Astrocyte (in vitro differentiated cells and primary cell): ENCODE results near the gene PIGO.

Source experiments
- EZH2 ChIP-seq: IDR thresholded peaks from 2 replicates; pipeline ENCODE4 v1.6.1; 2012; ENCODE audit warnings: mild to moderate bottlenecking, low read length, inconsistent platforms; ENCODE audit not compliant: insufficient read depth
- TF ChIP-seq, protein P1 (sequence below): IDR thresholded peaks from 2 replicates; pipeline ENCODE4 v1.5.1; 2011; ENCODE audit warnings: low read depth, mild to moderate bottlenecking, inconsistent platforms, low read length, moderate library complexity; ENCODE audit not compliant: insufficient read depth

DNA sequence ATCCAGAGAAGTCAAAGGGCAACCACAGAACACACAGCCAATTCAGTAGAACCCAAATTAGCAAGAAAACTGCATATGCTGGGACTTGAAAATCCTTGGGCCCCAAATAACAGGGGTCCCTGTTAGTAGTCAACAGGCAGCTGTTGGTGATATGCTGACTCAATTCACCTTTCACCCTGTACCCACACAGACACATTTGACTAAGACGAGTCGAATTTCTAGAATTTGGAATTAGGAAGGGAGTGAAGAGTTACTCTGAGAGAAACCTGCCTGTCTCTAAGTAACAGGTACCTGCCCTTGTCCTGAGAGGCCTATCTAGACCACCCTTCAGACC, 23.1 kb downstream of the PIGO start:
- TF ChIP-seq, protein P1, sequence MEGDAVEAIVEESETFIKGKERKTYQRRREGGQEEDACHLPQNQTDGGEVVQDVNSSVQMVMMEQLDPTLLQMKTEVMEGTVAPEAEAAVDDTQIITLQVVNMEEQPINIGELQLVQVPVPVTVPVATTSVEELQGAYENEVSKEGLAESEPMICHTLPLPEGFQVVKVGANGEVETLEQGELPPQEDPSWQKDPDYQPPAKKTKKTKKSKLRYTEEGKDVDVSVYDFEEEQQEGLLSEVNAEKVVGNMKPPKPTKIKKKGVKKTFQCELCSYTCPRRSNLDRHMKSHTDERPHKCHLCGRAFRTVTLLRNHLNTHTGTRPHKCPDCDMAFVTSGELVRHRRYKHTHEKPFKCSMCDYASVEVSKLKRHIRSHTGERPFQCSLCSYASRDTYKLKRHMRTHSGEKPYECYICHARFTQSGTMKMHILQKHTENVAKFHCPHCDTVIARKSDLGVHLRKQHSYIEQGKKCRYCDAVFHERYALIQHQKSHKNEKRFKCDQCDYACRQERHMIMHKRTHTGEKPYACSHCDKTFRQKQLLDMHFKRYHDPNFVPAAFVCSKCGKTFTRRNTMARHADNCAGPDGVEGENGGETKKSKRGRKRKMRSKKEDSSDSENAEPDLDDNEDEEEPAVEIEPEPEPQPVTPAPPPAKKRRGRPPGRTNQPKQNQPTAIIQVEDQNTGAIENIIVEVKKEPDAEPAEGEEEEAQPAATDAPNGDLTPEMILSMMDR: no peak
- TF ChIP-seq EZH2: no peak
